NOMO-1 (cell line): Measurements from ENCODE around the gene CTBP1.

Experiments used
- DNase-seq, 2 experiments: peaks; one replicate each; lab custom pipeline; 2025; ENCODE audit not compliant: unreplicated experiment in 2 of 2; lab: John Stamatoyannopoulos, UW

The CTBP1 gene

DNA sequence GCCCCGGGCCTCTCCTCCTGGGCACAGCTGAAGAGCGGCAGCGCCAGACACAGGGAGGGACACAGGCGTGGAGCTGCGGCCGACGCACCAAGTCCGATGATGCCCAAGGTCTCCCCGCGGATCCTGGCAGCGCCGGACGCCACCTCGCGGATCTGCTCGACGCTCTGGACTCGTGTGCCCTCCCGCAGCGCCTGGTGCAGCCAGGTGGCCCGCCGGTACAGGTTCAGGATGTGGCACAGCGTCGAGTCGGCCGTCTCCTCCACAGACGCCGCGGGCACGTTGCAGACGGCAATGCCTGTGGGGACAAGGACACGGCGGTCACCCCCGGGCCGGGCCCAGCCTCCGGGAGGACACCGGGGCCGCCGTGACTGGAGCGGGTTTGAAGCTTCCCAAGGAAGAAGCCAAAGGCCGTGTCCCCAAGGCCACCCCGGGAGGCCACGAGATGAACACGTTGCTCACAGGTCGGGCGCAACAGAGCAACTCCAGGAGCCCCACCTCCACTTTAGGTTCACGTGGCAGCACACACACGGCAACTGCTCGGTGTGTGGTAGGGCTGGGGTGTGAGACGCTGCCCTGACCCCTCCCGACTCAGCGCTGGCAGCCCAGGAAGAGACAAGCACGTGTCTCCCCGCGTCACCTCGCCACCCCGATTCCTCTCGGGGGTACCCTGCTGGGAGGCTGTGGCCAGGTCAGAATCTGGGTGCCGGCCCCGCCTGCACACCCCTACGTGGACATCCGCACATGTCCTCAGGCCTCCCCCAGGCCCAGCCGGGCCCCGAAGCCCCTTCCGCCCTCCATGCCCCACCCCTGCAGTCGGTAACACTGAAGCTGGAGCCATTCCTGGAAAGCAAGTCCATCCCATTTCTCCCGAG is 23.4 kb downstream of the CTBP1 start:
- DNase-seq, result no peak

DNA sequence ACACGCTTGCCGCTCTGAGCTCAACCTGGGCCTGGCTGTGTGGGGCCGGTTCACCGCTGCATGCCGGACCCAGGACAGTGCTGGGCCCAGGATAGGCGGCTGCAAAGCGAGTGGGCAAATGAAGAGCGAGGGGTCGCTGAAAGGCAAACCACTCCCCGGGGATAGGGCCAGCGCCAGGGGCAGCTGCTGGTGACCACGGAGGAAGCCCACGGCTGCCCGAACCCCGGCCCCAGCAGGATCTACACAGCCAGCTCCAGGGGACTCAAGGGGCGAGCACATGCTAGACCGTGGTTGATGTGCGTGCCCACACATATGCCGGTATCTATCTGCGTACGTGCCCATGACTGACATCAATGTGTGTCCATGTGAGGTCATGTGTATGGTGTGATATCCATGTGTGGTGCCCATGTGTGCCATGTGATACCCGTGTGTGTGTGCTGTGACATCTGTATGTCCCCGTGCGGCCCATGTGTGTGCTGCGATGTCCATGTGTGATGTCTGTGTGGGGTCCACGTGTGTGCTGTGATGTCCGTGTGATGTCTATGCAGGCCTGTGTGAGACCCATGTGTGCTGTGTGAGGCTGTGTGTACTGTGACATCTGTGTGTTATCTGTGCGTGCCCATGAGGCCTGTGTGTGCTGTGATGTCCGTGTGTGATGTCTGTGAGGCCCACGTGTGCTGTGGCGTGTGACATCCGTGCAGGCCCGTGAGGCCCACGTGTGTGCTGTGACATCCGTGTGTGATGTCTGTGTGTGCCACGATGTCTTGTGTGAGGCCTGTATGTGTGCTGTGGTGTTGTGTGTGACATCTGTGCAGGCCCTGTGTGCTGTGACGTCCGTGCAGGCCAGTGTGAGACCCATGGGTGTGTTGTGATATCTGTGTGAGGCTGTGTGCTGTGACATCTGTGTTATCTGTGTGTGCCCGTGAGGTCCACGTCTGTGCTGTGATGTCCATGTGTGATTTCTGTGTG is 24.8 kb downstream of the CTBP1 start:
- no peak for DNase-seq

DNA sequence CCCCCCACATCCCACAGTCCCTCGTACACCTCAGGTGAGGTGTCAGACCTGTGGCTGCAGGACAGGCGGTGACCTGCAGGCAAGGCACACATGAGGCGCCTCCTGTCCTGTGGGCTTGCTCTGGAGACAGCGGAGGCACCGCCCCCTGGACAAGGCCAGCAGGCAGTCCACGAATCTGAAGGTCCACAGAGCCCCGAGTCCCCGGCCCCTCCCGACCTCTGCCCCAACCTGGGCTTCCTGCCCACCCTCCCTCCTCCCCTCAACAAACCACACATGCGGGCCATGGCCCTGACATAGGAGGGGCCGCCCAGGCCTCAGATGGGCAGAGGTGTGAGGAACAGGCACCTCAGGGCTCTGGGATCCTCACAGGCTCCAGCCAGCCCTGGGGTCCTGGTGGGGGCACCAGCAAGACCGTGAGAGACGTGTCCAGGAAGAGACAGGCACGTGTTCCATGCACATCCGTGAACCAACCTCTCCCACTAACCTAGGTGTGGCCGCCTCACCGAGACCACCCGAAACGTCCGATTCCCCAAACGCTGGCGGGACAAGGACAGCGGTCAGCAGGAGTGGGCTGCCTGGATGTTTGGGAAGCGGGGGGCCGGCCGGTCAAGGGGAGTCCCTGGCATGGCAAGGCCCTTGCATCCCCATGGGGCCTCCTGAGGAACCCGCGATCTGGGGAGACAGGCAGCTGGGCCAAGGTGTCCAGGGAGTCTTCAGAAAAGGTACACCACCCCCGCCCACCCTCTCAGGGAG is 25.8 kb downstream of the CTBP1 start:
- DNase-seq, result no peak

DNA sequence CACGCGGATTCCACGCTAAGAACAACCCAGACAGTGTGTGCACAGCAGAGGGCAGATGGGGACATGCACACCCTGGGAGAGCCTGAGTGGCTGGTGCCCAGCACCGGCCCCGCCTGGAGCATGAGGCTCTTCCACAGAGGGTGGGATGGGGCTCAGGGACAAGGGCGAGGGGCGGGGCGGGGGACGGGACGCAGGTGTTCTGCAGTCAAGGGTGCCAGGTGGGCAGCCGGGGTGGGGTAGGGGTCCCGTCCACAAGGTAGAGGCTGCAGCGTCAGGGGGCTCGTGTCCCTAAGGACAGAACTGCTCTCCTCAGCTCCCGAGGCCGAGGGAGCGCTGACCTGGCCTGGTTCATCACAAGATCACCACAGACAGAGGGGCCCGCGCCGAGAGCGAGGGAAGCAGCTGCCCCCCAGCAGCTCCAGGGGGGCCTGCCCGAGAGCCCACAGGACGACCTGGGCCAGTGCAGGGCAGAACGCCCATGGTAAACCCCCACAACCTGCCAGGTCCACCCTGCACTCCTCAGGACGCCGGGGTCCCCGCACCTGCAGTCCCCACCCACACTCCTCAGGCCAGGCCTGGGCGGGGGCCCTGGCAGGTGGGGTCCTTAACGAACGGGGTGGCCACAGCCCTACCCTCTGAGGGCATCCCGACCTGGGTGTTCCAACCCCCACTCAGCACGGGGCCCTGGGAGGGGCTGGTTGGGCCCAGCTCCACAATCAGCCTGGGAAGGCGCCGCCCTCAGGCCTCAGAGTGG is 26.7 kb downstream of the CTBP1 start:
- no peak for DNase-seq

DNA sequence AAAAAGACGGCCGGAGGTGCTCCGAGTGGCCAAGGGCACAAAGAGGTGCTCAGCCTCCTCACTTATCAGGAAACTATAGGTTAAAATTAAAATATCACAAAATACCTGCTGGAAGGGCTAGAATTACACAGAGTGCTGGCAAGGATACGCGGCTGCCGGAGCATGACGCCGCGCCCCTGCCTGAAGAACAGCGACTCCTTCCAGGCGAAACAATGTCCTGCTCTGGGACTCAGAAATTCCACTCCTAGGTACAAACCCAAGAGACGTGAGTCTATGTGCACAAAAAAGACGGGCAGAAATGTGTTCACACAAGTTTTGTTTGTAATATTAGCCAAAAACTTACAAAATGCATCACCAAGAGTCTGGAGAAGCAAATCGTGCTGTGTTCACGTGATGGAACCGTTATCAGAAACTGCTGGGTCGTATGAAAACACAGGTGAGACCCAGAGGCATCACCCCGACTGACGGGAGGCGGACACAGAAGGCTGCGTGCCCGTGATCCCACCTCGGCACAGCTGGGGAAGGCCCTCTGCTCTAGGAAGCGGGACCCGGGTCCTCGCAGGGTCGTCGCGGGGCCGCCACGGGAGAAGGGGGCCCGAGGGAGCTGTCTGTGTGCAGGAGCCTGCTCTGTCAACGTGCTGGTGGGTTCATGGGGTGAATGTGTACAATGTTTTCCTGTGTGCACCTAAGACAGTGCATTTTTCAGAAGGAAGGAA is 27.6 kb downstream of the CTBP1 start:
- no peak for DNase-seq

DNA sequence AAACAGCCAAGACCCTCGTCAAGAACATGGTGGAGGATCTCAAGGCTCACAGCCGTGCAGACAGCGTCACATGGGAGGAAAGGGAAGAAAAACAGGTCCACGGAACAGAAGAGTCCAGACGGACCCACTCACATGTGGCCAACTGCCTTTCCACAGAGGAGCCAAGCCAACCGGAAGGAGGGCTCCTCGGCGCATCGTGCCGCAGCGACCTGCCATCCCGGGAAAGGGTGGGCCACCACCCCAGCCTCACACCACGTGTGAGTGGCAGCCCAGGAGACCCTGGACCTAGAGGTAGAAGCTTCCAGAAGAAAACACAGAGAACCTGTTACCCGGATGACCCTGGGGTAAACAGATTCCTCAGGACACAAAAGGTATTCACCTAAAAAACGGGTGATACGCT is 28.4 kb downstream of the CTBP1 start:
- no peak for DNase-seq

DNA sequence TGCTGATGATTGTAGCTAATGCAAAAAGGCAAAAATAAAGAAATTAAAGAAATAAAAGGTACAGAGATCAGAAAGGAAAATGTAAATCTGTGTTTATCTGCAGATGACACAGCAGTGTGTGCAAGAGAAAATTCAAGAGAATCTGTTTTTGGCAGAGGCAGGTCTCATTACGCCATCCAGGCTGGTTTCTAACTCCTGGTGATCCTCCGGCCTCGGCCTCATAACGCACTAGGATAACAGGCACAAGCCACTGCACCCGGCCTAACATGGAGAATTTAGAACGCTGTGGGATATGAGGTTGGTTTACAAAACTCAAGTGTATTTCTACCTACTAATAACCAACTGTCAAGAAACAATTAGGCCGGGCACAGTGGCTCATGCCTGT is 29.4 kb downstream of the CTBP1 start:
- DNase-seq, result peak in 1 of 2 experiments; percentile 38

DNA sequence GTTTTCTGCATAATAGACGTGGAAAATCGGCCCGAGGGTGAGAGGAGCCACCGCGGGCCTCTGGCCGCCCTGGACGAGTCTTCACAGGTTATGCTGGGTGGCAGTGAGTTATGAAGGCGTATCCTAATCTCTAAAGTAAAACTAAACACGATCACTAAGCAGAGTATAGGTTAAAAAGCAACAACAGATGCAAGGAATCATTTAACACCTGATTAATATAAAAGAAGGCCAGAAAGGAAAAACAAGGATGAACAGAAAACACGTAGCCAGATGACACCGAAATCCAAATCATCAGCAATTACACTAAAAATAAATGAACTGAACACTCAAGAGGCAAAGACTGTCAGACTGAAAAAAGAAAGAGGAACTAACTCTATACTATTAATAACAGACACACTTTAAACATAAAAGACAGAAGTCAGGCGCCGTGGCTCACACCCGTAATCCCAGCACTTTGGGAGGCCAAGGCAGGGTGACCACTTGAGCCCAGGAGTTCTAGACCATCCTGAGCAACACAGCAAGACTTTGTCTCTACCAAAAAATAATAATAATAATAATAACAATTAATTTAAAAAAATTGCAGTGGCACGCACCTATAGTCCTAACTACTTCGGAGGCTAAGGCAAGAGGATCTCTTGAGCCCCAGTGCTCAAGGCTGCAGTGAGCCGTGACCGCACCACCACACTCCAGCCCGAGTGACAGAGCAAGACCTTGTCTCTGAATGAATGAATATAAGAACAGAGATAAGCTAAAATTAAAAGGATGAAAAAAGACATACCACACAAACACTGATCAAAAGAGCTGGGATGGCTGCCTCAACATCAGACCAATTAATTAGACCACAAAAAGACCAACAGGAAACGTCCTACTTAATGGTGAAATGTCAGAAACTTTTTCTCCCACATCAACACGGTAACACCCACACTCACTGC is 30.0 kb downstream of the CTBP1 start:
- DNase-seq, result peak; percentile 36 to 92

DNA sequence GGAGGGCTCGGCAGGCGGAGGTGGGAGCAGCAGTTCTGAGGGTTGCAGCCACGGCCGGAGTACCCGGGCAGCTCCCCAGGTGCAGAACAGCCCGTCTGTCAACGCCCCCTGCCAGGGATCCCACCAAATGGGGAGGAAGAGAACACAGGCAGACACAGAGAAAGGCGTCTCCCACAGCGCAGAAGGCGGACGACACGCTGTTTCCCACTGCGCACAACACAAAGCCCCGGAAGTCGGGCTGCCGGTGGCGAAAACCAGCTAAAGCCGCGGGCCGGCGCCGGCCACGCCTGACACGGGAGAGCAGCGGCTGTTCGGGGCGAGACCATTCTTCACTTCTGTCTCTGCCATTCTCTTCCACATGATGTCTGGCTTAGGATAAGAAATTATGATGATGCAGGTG is 31.6 kb downstream of the CTBP1 start:
- no peak for DNase-seq

DNA sequence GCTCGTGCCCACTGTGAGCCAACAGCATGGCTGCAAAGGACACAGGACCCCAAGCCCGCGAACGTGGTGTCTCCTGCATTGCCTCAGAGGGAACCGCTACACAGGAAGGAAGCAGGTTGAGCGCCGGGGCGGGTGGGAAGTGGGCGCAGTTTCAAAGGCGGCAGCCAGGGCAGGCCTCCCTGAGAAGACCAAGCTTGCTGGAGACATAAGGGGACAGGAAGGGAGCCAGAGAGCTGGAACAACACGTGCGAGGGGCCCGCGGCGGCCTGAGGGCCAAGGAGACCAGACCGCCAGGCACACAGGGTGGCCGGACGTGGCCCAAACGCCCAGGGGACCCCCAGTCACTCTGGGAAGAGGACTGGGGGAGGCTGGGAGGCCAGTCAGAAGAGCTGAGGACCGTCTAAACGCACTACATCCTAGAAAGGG is 32.0 kb downstream of the CTBP1 start:
- DNase-seq, result peak; percentile 31 to 64

DNA sequence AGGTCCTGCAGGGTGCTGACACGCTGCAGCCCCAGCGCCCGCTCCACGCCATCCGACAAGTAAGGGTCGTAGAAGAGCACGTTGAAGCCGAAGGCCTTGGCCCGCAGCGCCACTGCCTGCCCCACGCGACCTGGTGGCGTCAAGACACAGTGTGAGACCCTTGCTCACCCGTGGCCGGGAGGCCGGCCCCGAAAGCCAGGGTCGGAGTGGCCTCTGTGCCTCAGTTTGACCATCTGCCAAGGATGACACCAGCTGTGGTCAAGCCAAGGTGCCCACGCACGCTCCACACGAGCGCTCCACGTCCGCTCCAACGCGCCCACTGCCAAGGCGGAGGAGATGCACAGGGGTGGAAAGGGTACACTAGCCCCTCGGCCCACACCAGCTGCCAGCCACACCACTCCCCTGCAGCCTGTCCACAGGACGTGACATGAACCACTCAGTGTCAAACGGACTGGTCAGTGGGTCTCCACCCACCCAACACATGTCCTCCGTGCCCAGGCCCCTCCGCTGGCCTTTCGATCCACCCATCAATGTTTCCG is 32.8 kb downstream of the CTBP1 start:
- DNase-seq, result no peak

DNA sequence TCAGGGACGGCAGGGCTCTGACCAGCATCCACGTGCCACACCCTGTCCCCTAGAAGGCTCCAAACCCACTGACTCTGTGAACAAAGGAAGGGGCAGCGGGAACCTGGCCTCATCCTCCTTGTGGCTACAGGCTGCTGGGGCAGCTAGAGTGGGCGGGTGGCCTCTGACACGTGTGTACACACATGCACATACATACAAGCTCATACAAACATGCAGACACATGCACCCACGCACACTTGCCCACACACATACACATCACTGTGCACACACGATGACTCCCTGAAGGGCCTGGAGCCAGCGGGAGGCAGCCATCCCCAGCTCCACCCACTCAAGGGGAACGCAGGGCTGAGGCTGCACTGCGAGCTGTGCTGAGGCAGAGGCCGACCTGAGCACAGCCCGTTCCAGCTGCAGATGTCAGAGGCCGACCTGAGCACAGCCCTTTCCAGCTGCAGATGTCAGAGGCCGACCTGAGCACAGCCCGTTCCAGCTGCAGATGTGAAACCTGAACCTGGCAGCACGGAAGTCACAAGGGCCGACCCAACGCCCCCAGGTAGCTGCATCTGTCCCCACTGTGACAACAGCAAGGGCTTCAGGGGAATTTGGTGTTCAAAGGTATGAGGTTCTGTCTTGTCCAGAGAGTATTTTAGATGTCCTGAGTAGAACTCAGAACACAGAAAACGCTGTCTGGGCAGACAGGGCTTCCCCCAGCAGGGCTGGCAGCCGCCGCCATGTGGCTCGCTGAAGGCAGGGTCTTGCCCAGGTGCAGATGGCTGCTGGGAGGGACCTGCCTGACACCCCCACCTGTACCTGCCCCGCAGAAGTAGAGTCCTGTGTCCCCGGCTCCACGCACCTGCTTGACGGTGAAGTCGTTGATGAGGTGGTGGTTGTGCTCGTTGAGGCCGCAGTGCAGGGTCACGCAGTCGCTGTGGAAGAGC is 33.5 kb downstream of the CTBP1 start:
- no peak for DNase-seq

DNA sequence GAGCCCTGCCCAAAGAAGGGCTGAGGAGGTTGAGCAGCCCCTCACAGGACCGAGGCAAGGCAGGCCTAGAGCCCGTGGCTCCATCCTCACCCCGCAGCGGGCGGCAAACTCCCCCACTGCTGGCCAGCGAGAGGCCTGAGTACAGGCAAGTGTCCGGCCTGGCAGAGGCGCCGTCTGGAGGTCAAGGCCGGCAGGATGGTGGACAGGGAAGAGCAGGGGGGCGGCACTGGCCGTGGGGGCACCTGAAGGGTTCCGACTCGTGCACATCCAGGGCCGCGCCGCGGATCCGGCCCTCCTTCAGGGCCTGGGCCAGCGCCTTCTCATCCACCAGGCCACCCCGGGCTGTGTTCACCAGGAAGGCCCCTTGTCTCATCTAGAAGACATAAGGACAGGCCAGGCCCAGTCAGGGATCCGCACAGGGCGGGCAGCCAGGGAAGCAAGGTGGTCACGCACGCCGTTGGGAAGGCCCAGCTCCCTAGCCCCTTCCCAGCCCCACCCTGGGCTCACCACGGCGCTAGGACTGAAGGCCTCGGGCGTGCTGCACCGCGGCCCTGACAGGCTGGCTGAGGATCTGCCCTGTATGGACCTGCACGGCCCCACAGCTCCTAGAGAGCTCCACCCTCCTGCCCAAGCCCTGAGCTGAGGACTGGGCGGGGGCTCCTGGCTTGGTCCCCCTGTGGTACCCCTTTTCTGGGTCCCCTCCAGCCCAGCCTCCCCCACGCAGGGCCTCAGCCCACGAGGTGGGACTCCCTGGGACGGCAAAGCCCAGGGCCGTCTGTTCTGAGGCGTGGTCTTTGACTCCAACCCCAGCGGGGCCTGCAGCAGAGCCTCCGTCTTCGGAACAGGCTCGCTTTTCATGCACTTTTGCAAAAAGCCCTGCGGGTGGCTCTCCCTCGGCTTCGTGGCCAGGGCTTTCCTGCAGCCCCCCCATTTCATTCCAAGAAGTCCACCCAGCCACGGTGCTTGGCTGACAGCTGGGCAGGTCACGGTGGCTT is 34.5 kb downstream of the CTBP1 start:
- no peak for DNase-seq

DNA sequence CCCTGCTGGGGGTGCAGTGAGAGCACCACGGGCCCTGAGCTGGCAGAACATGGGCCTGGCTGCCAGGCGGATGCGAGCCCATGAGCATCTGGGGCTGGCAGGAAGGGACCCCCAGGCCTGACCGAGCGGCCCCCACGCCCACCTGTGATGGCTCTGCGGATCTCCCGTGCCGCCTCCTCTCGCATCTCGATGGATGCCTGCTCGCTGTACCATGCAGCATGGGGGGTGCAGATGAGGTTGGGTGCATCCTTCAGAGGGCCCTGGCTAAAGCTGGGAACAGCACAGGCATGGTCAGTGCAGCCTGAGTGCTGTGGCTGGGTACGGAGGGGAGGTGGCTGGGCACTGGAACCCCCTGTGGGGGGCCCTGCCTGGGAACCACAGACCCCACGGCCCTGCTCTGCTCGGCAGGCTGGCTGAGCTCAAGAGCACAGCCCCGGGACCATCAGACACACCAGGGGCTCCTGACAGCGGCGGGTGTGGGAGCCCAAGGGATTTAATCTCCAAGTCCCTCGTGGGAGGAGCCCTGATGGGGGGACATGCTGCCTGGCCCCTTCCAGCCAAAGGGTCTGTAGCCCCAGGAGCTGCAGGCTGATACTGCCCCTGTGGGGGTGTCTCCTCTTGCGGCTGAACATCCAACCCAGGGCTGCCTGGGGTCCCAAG is 35.5 kb downstream of the CTBP1 start:
- DNase-seq, result no peak

DNA sequence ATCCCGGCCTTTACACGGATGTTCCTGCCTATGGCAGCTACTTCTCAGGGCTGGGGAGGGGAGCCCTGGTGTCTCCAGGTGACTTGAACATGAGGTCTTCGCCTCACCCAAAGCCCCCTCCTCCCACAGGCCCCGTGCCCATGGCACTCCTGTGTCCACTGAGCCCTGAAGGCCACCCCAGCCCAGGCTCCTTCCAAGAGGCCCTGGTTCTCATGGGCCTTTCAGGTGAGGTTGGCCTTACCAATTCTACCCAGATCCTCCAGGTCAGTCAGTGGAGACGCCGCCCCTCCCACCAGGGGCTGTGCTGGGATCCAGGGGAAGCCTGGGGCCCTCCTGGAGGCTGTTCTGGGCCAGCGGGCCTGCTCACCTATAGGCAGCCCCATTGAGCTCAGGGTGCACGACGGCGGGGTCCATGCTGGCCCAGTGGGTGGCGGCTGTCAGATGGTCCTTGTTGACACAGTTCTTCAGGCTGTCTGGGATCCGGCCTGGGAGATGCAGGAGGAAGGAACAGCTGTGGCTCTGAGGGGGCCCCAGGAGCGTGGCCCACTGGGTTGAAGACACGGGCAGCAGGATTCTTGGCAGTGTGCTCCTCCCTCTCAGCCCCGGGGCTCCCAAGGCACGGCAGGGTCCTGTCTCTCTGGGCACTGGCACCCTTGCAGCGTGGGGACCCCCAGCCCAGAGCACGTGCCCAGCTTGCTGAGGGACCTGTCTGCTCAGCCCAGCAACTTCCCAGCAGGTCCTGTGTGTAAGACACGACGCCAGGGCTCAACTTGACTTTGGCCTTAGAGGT is 36.2 kb downstream of the CTBP1 start:
- DNase-seq, result no peak
